Measurements from ENCODE around the gene CTDSP2. TPM values are rescaled to one million over a fixed set of nuclear protein-coding genes. Genes with fewer than 3 reads are reported as not detected.

The CTDSP2 gene
- total RNA-seq, 5 donors from 2014 or later (not counting 1 experiment from before 2014, with no cell fraction given): 132 to 246 (median 234) TPM

GRCh38 chr12:57872362-57872761, 25.8 kb upstream of the CTDSP2 start:
- no peaks in the 10 kb centered on the region for H3K9me3 Mint-ChIP-seq
- Histone ChIP-seq H3K27me3 (replicated peaks in 1 of 2; ENCODE audit: control insufficient read depth in 2 of 2, extremely low read depth in 1 of 2, insufficient read depth in 2 of 2, low read length in 1 of 2) (peaks cover 0 to 13% of the 10 kb centered on the region in 2 experiments), H3K27ac (ENCODE audit: low read length) (no peak overlapping the region), H3K4me3 (ENCODE audit: control insufficient read depth in 1 of 2, extremely low read depth in 1 of 2, low read length in 1 of 2) (no peak overlapping the region), H3K4me1 (ENCODE audit: control insufficient read depth in 1 of 2, extremely low read depth in 1 of 2, insufficient read depth in 2 of 2, low read length in 2 of 2) (no peaks in the 10 kb centered on the region), H3K9me3 (no peaks in the 10 kb centered on the region), H3K36me3 (ENCODE audit: control insufficient read depth in 2 of 2, extremely low read depth in 1 of 2, insufficient read depth in 1 of 2, low read length in 1 of 2) (no peaks in the 10 kb centered on the region)
- CTCF ChIA-PET: no interaction called here
- no CpG with 5 or more reads among the region's 2 CpGs for WGBS (ENCODE audit: insufficient coverage)
- POLR2A ChIA-PET: no interaction called here
- ATAC-seq (replicated peaks in 1 of 4) (no peak), DNase-seq (no peak)
- H3K27me3 Mint-ChIP-seq: peaks cover 0 to 7% of the 10 kb centered on the region in 2 donors
- H3K4me3 Mint-ChIP-seq: no peak overlapping the region
- no peaks in the 10 kb centered on the region for H3K36me3 Mint-ChIP-seq
- H3K27ac Mint-ChIP-seq: no peak overlapping the region
- H3K4me1 Mint-ChIP-seq: no peaks in the 10 kb centered on the region

DNA sequence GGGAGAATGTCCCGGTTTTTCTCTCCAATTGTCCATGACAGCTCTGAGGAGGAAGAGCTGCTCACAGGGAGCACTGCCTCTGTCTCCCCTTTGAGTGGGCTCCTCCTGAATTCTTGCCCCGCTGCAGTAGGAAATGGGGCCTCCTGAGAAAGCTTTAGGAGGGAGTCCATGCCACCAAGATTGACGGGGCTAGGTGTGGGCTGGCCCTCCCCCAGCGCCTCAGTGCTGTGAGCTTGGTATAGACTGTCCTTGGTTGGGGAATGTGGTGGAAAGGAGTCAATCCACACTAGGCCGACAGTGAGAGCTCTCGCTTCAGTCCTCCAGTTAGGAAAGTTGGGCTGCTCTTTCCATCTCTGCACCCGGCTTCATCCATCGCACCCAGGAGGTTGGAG, 23.4 kb upstream of the CTDSP2 start:
- ChIA-PET CTCF (interaction anchor here in 1 of 2 donors (0.9 kb wide), 1 partner anchor 26 kb away, joined by 3 read pairs; no protein-coding TSS in a partner anchor), POLR2A (no interaction called here)
- 95% methylated on average over 5 of the region's 8 CpGs for WGBS (ENCODE audit: insufficient coverage)
- H3K36me3 ChIP-seq (ENCODE audit: control insufficient read depth in 2 of 2, extremely low read depth in 1 of 2, insufficient read depth in 1 of 2, low read length in 1 of 2): no peaks in the 10 kb centered on the region
- Mint-ChIP-seq H3K9me3 (no peaks in the 10 kb centered on the region), H3K36me3 (no peaks in the 10 kb centered on the region), H3K4me1 (peaks cover 4 to 5% (median 4%) of the 10 kb centered on the region in 3 donors), H3K4me3 (no peak overlapping the region), H3K27ac (no peak overlapping the region), H3K27me3 (peaks cover 3 to 10% of the 10 kb centered on the region in 2 donors)
- H3K4me3 ChIP-seq (ENCODE audit: control insufficient read depth in 1 of 2, extremely low read depth in 1 of 2, low read length in 1 of 2): no peak overlapping the region
- H3K4me1 ChIP-seq (ENCODE audit: control insufficient read depth in 1 of 2, extremely low read depth in 1 of 2, insufficient read depth in 2 of 2, low read length in 2 of 2): peaks cover under 1 to 6% of the 10 kb centered on the region in 2 experiments
- peaks cover 0 to 30% of the 10 kb centered on the region in 2 experiments for H3K27me3 ChIP-seq (replicated peaks in 1 of 2; ENCODE audit: control insufficient read depth in 2 of 2, extremely low read depth in 1 of 2, insufficient read depth in 2 of 2, low read length in 1 of 2)
- DNase-seq: no peak
- H3K9me3 ChIP-seq: no peaks in the 10 kb centered on the region
- no peak for ATAC-seq (replicated peaks in 1 of 4)
- H3K27ac ChIP-seq (ENCODE audit: low read length): no peak overlapping the region

- H3K27ac ChIP-seq (ENCODE audit: low read length): no peak overlapping the region
- H3K4me3 Mint-ChIP-seq: no peak overlapping the region
- CTCF ChIA-PET: interaction anchor here in 1 of 2 donors (0.9 kb wide), 1 partner anchor 26 kb away, joined by 3 read pairs; no protein-coding TSS in a partner anchor
- WGBS (ENCODE audit: insufficient coverage): 96% methylated on average over 7 of the region's 11 CpGs
- no peaks in the 10 kb centered on the region for H3K9me3 ChIP-seq
- no peaks in the 10 kb centered on the region for H3K36me3 ChIP-seq (ENCODE audit: control insufficient read depth in 2 of 2, extremely low read depth in 1 of 2, insufficient read depth in 1 of 2, low read length in 1 of 2)
- H3K27me3 ChIP-seq (replicated peaks in 1 of 2; ENCODE audit: control insufficient read depth in 2 of 2, extremely low read depth in 1 of 2, insufficient read depth in 2 of 2, low read length in 1 of 2): peaks cover 0 to 34% of the 10 kb centered on the region in 2 experiments
- no peak overlapping the region for H3K27ac Mint-ChIP-seq
- peaks cover 3 to 8% of the 10 kb centered on the region in 2 experiments for H3K4me1 ChIP-seq (ENCODE audit: control insufficient read depth in 1 of 2, extremely low read depth in 1 of 2, insufficient read depth in 2 of 2, low read length in 2 of 2)
- H3K9me3 Mint-ChIP-seq: no peaks in the 10 kb centered on the region
- no peaks in the 10 kb centered on the region for H3K36me3 Mint-ChIP-seq
- no peak for DNase-seq
- POLR2A ChIA-PET: no interaction called here
- no peak for ATAC-seq (replicated peaks in 1 of 4)
- H3K4me1 Mint-ChIP-seq: peaks cover 5 to 8% (median 8%) of the 10 kb centered on the region in 3 donors
- peaks cover 3 to 14% of the 10 kb centered on the region in 2 donors for H3K27me3 Mint-ChIP-seq
- no peak overlapping the region for H3K4me3 ChIP-seq (ENCODE audit: control insufficient read depth in 1 of 2, extremely low read depth in 1 of 2, low read length in 1 of 2)
These were observed 22.9 kb upstream of the CTDSP2 start for GRCh38 chr12:57869298-57869926.

DNA sequence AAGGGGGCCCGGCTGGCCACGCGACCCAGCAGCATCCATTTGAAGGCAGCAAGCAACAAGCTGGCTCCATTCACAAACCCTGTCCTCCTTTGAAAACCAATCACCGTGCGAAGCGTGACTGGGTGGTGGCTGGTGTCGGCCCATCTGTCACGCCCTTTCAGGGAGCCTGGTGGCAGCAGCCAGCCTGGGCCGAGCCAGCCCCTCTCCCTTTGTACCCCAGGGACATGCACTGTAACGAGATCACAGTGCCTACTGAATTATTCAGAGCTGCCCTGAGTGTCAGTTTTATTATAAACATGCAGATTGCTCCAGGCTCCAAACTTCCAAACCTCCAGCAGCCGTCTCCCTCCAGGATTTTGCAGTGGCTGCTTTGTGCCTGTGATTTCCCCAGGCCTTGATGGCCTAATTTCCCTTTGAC, 22.3 kb upstream of the CTDSP2 start:
- ChIA-PET CTCF (no interaction called here), POLR2A (no interaction called here)
- H3K27ac ChIP-seq (ENCODE audit: low read length): no peak overlapping the region
- H3K27me3 ChIP-seq (replicated peaks in 1 of 2; ENCODE audit: control insufficient read depth in 2 of 2, extremely low read depth in 1 of 2, insufficient read depth in 2 of 2, low read length in 1 of 2): peaks cover 0 to 38% of the 10 kb centered on the region in 2 experiments
- no peaks in the 10 kb centered on the region for H3K36me3 Mint-ChIP-seq
- H3K4me1 Mint-ChIP-seq: peaks cover 5 to 8% (median 8%) of the 10 kb centered on the region in 3 donors
- no peak for ATAC-seq (replicated peaks in 1 of 4)
- H3K4me3 Mint-ChIP-seq: no peak overlapping the region
- no peaks in the 10 kb centered on the region for H3K36me3 ChIP-seq (ENCODE audit: control insufficient read depth in 2 of 2, extremely low read depth in 1 of 2, insufficient read depth in 1 of 2, low read length in 1 of 2)
- no peak overlapping the region for H3K27ac Mint-ChIP-seq
- DNase-seq: no peak
- no peak overlapping the region for H3K4me3 ChIP-seq (ENCODE audit: control insufficient read depth in 1 of 2, extremely low read depth in 1 of 2, low read length in 1 of 2)
- no peaks in the 10 kb centered on the region for H3K9me3 ChIP-seq
- H3K27me3 Mint-ChIP-seq: peaks cover 3 to 14% of the 10 kb centered on the region in 2 donors
- no peaks in the 10 kb centered on the region for H3K9me3 Mint-ChIP-seq
- 91% methylated on average over 11 of the region's 11 CpGs for WGBS (ENCODE audit: insufficient coverage)
- peaks cover 3 to 8% of the 10 kb centered on the region in 2 experiments for H3K4me1 ChIP-seq (ENCODE audit: control insufficient read depth in 1 of 2, extremely low read depth in 1 of 2, insufficient read depth in 2 of 2, low read length in 2 of 2)

- ChIA-PET POLR2A (no interaction called here), CTCF (interaction anchor here in 1 of 2 donors (0.6 kb wide), 1 partner anchor 328 kb away, joined by 5 read pairs; no protein-coding TSS in a partner anchor)
- H3K4me3 ChIP-seq (ENCODE audit: control insufficient read depth in 1 of 2, extremely low read depth in 1 of 2, low read length in 1 of 2): no peak overlapping the region
- Mint-ChIP-seq H3K9me3 (no peaks in the 10 kb centered on the region), H3K4me3 (no peak overlapping the region), H3K27ac (no peak overlapping the region), H3K36me3 (no peaks in the 10 kb centered on the region), H3K27me3 (peaks cover 3 to 14% of the 10 kb centered on the region in 2 donors), H3K4me1 (peaks cover 5 to 8% (median 8%) of the 10 kb centered on the region in 3 donors)
- peaks cover 3 to 8% of the 10 kb centered on the region in 2 experiments for H3K4me1 ChIP-seq (ENCODE audit: control insufficient read depth in 1 of 2, extremely low read depth in 1 of 2, insufficient read depth in 2 of 2, low read length in 2 of 2)
- DNase-seq: no peak
- no peak overlapping the region for H3K27ac ChIP-seq (ENCODE audit: low read length)
- peaks cover 0 to 38% of the 10 kb centered on the region in 2 experiments for H3K27me3 ChIP-seq (replicated peaks in 1 of 2; ENCODE audit: control insufficient read depth in 2 of 2, extremely low read depth in 1 of 2, insufficient read depth in 2 of 2, low read length in 1 of 2)
- no CpG with 5 or more reads among the region's 3 CpGs for WGBS (ENCODE audit: insufficient coverage)
- no peak for ATAC-seq (replicated peaks in 1 of 4)
- no peaks in the 10 kb centered on the region for H3K9me3 ChIP-seq
- H3K36me3 ChIP-seq (ENCODE audit: control insufficient read depth in 2 of 2, extremely low read depth in 1 of 2, insufficient read depth in 1 of 2, low read length in 1 of 2): no peaks in the 10 kb centered on the region
These were observed 21.7 kb upstream of the CTDSP2 start for GRCh38 chr12:57868221-57868620.

- H3K27me3 Mint-ChIP-seq: peaks cover 3 to 11% of the 10 kb centered on the region in 2 donors
These were observed 19.9 kb upstream of the CTDSP2 start for GRCh38 chr12:57866308-57867019.

More at GRCh38 chr12:57866308-57867019, 19.9 kb upstream of the CTDSP2 start:
- H3K4me3 Mint-ChIP-seq: no peak overlapping the region
- Histone ChIP-seq H3K9me3 (no peaks in the 10 kb centered on the region), H3K27ac (ENCODE audit: low read length) (no peak overlapping the region), H3K4me3 (ENCODE audit: control insufficient read depth in 1 of 2, extremely low read depth in 1 of 2, low read length in 1 of 2) (no peak overlapping the region), H3K36me3 (ENCODE audit: control insufficient read depth in 2 of 2, extremely low read depth in 1 of 2, insufficient read depth in 1 of 2, low read length in 1 of 2) (no peaks in the 10 kb centered on the region), H3K4me1 (ENCODE audit: control insufficient read depth in 1 of 2, extremely low read depth in 1 of 2, insufficient read depth in 2 of 2, low read length in 2 of 2) (peaks cover 3 to 8% of the 10 kb centered on the region in 2 experiments), H3K27me3 (replicated peaks in 1 of 2; ENCODE audit: control insufficient read depth in 2 of 2, extremely low read depth in 1 of 2, insufficient read depth in 2 of 2, low read length in 1 of 2) (peaks cover 0 to 39% of the 10 kb centered on the region in 2 experiments)
- no peak overlapping the region for H3K27ac Mint-ChIP-seq
- H3K4me1 Mint-ChIP-seq: peaks cover 5 to 8% (median 8%) of the 10 kb centered on the region in 3 donors
- ATAC-seq (replicated peaks in 1 of 4) (no peak), DNase-seq (no peak)
- POLR2A ChIA-PET: interaction anchor here in 1 of 2 donors (1.0 kb wide), 1 partner anchor 12 kb away, joined by 4 read pairs; no protein-coding TSS in a partner anchor
- CTCF ChIA-PET: interaction anchor here in 1 of 2 donors (1.4 kb wide), 1 partner anchor 33 kb away, joined by 4 read pairs; no protein-coding TSS in a partner anchor
- H3K9me3 Mint-ChIP-seq: no peaks in the 10 kb centered on the region
- H3K36me3 Mint-ChIP-seq: no peaks in the 10 kb centered on the region
- WGBS (ENCODE audit: insufficient coverage): 94% methylated on average over 3 of the region's 3 CpGs
